Lung (tissue), 12 donors: ENCODE measurements around the gene PHKG1. TPM values are rescaled to one million over a fixed set of nuclear protein-coding genes. Genes with fewer than 3 reads are reported as not detected.
"Not testable (repeated sequence)": the region's sequence is repeated elsewhere in the genome, so short reads cannot be mapped to it uniquely, and the experiment has no call there.

Source experiments
- ATAC-seq: fragments of 200-7000 bp; cut with Tn5 transposase; one replicate; pipeline ENCODE4 v1.9.1; 2020; ENCODE audit warnings: moderate number of reproducible peaks; ENCODE audit not compliant: insufficient read depth, low FRiP score
- DNase-seq, 3 donors: peaks; one replicate each; pipeline ENCODE4 v3.0.0-alpha.2; 2013 to 2017
- H3K27ac ChIP-seq, 2 donors: one replicate each; pipeline ENCODE4 v1.5.1; 2013; ENCODE audit warnings: mild to moderate bottlenecking in 2 of 2, moderate library complexity in 2 of 2, control low read depth in 1 of 2, inconsistent platforms in 1 of 2, low read depth in 1 of 2, low read length in 1 of 2
- H3K27me3 ChIP-seq, 3 donors: one replicate each; pipeline ENCODE4 v1.5.1; 2013; ENCODE audit warnings: low read length in 2 of 3; ENCODE audit not compliant: control insufficient read depth in 3 of 3, insufficient read depth in 3 of 3
- H3K36me3 ChIP-seq, 4 donors: one replicate each; pipeline ENCODE4 v1.5.1; 2013; ENCODE audit warnings: low read length in 4 of 4, mild to moderate bottlenecking in 1 of 4, moderate library complexity in 1 of 4; ENCODE audit not compliant: control insufficient read depth in 4 of 4, insufficient read depth in 4 of 4
- H3K4me1 ChIP-seq, 5 donors: one replicate each; pipeline ENCODE4 v1.5.1; 2013; ENCODE audit warnings: low read length in 5 of 5, mild to moderate bottlenecking in 2 of 5, moderate library complexity in 1 of 5; ENCODE audit not compliant: control insufficient read depth in 5 of 5, insufficient read depth in 5 of 5
- H3K4me3 ChIP-seq: one replicate; pipeline ENCODE4 v1.5.1; 2013; ENCODE audit warnings: mild to moderate bottlenecking, control low read depth, moderate library complexity
- H3K9ac ChIP-seq, 2 donors: one replicate each; pipeline ENCODE4 v1.5.1; 2013; ENCODE audit warnings: low read length in 2 of 2, control low read depth in 1 of 2; ENCODE audit not compliant: insufficient read depth in 1 of 2
- H3K9me3 ChIP-seq, 4 donors: one replicate each; pipeline ENCODE4 v1.5.1; 2013; ENCODE audit warnings: low read length in 3 of 4, mild to moderate bottlenecking in 1 of 4, moderate library complexity in 1 of 4; ENCODE audit not compliant: control insufficient read depth in 4 of 4, insufficient read depth in 3 of 4
- CTCF ChIP-seq: IDR thresholded peaks from 2 replicates; pipeline ENCODE4 v1.5.1; 2012; ENCODE audit warnings: mild to moderate bottlenecking; ENCODE audit errors: control extremely low read depth, extremely low read depth
- WGBS, 2 donors: extraction: QIAGEN DNeasy Blood & Tissue Kit; methylation state at CpG; one replicate each; pipeline ENCODE4 v1.1.7; 2013; 5-methylcytosine and 5-hydroxymethylcytosine counted together
- polyA plus RNA-seq, 2 donors: library from polyadenylated mRNA; stranded (reverse); fragments of 200-250 nt; gene quantifications; one replicate each; pipeline ENCODE4 v1.2.1, GENCODE V29; 2013
- total RNA-seq, 2 donors: library from RNA; depleted of rRNA in 1 of 2; stranded (reverse); fragments of >200 nt in 1 of 2; gene quantifications; one replicate each; pipeline ENCODE4 v1.2.1, GENCODE V29; 2014 to 2021
- donor health status: control.
- donor health status: control.
- donor health status: Bipolar disorder and iron deficiency.
- donor health status: healthy.
- donor health status: DM: yes; HTN: yes; CAD: no.

PHKG1 gene
- total and polyA plus RNA-seq, 4 donors = 0.71 to 1.8 (median 1.3) TPM

DNA sequence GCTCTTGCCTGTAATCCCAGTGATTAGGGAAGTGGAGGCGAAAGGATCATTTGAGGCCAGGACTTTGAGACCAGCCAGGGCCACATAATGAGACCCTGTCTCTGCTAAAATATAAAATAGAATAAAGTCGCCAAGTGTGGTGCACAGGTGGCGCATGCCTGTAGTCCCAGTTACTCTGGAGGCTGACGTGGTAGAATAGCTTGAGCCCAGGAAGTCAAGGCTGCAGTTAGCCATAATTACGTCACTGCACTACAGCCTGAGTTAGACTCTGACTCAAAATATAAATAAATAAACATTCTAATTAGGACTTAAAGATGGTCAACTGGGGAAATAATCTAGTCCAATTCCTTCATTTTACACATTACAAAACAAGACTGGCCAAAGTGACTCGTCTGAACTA, 12.8 kb upstream of the PHKG1 start:
- ATAC-seq (no peak), DNase-seq (peak; percentile 41 to 54 (median 51))
- peaks cover 0 to 9% (median 7%) of the 10 kb centered on the region in 5 donors for H3K4me1 ChIP-seq
- no peaks in the 10 kb centered on the region for H3K9me3 ChIP-seq
- peaks cover 12 to 28% (median 22%) of the 10 kb centered on the region in 4 donors for H3K36me3 ChIP-seq
- 19 to 21% methylated on average over 6 of the region's 6 CpGs for WGBS, 2 donors
- no peaks in the 10 kb centered on the region for H3K27me3 ChIP-seq
- peak overlapping the region; percentile 96 for H3K4me3 ChIP-seq
- no peak for TF ChIP-seq CTCF
- H3K27ac ChIP-seq = peak overlapping the region; percentile 47 to 85
- peak overlapping the region; percentile 92 to 96 for H3K9ac ChIP-seq

- not testable (repeated sequence) for ATAC-seq, H3K9me3 ChIP-seq, H3K27ac ChIP-seq, H3K9ac ChIP-seq, H3K27me3 ChIP-seq, H3K4me1 ChIP-seq, H3K4me3 ChIP-seq, DNase-seq
- WGBS, 2 donors = 89 to 92% methylated on average over 9 of the region's 9 CpGs
- peaks cover 15 to 37% (median 31%) of the 10 kb centered on the region in 4 donors for H3K36me3 ChIP-seq
Observed at GRCh38 chr7:56104138-56104537, 11.4 kb upstream of the PHKG1 start.

DNA sequence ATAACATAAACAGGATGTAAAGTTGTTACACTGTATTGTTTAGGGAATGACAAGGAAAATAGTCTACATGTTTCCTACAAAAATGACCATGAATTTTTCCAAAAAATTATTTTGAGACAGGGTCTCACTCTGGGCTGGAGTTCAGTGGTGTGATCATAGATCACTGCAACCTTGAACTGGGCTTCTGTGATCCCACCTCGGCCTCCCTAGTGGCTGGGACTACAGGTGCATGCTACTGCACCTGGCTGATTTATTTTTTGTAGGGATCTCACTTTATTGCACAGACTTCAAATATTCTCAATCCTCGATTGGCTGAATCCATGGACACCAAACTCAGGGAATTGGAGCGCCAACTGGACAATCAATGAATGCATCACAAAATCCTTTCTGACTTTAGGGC, 6.9 kb upstream of the PHKG1 start:
- WGBS, 2 donors = 94 to 96% methylated on average over 3 of the region's 3 CpGs

GRCh38 chr7:56098187-56099008, 5.6 kb upstream of the PHKG1 start:
- H3K4me1 ChIP-seq, DNase-seq, ATAC-seq, H3K9me3 ChIP-seq, H3K27ac ChIP-seq, H3K9ac ChIP-seq, H3K27me3 ChIP-seq, H3K4me3 ChIP-seq: not testable (repeated sequence)
- WGBS, 2 donors = 97 to 98% methylated on average over 8 of the region's 8 CpGs
- peaks cover 11 to 31% (median 24%) of the 10 kb centered on the region in 4 donors for H3K36me3 ChIP-seq

More for the DNA sequence above, 6.9 kb upstream of the PHKG1 start:
- TF ChIP-seq CTCF = no peak
- H3K4me1 ChIP-seq = peaks cover 0 to 1% (median 0%) of the 10 kb centered on the region in 5 donors
- H3K36me3 ChIP-seq = peaks cover 11 to 37% (median 30%) of the 10 kb centered on the region in 4 donors
- no peak overlapping the region for H3K9ac ChIP-seq
- no peak overlapping the region for H3K4me3 ChIP-seq
- no peaks in the 10 kb centered on the region for H3K27me3 ChIP-seq
- DNase-seq (no peak), ATAC-seq (no peak)
- H3K27ac ChIP-seq = no peak overlapping the region
- no peaks in the 10 kb centered on the region for H3K9me3 ChIP-seq
